ENCODE measurements around the gene TXNDC2. TPM values are rescaled to one million over a fixed set of nuclear protein-coding genes. Genes with fewer than 3 reads are reported as not detected.

Gene TXNDC2
- total RNA-seq, 1 donor from 2014 or later, result 0.07 TPM

DNA sequence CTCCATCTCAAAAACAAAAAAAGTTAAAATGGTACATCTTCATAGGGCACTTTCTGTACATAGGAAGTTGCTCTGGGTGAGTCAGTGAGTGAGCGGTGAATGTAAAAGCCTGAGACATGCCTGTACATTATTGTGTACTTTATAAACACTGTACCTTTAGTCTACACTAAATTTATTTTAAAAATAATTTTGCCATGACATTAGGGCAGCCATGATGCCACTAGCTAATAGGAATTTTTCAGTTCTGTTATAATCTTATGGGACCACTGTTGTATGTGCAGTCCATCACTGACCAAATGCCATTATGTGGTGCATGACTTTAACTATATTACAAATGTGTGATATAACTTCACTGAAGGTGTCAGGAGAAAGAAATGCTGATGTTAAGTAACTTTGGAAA is 11.0 kb upstream of the TXNDC2 start:
- DNase-seq (ENCODE audit: low read depth), result no peak
- H3K4me1 Mint-ChIP-seq (ENCODE audit: low read depth, unreplicated experiment), result peaks cover 23% of the 10 kb centered on the region
- no peak overlapping the region for H3K4me3 Mint-ChIP-seq (ENCODE audit: unreplicated experiment)
- H3K27me3 ChIP-seq (ENCODE audit: insufficient read depth, low read length), result no peaks in the 10 kb centered on the region
- FAIRE-seq, result no peak
- H3K9me3 ChIP-seq (ENCODE audit: insufficient read depth, low read depth, low read length), result no peaks in the 10 kb centered on the region
- no peaks in the 10 kb centered on the region for H4K20me1 ChIP-seq (ENCODE audit: insufficient read depth, low read length)
- no peak for TF ChIP-seq EZH2 (IDR thresholded peaks at IDR 0.05; ENCODE audit: insufficient read depth, low read length)
- TF ChIP-seq, protein P1, sequence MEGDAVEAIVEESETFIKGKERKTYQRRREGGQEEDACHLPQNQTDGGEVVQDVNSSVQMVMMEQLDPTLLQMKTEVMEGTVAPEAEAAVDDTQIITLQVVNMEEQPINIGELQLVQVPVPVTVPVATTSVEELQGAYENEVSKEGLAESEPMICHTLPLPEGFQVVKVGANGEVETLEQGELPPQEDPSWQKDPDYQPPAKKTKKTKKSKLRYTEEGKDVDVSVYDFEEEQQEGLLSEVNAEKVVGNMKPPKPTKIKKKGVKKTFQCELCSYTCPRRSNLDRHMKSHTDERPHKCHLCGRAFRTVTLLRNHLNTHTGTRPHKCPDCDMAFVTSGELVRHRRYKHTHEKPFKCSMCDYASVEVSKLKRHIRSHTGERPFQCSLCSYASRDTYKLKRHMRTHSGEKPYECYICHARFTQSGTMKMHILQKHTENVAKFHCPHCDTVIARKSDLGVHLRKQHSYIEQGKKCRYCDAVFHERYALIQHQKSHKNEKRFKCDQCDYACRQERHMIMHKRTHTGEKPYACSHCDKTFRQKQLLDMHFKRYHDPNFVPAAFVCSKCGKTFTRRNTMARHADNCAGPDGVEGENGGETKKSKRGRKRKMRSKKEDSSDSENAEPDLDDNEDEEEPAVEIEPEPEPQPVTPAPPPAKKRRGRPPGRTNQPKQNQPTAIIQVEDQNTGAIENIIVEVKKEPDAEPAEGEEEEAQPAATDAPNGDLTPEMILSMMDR (IDR thresholded peaks at IDR 0.05; ENCODE audit: insufficient read depth, low read depth, low read length), result no peak
- no peaks in the 10 kb centered on the region for H3K36me3 ChIP-seq (ENCODE audit: insufficient read depth, low read length)
- H3K36me3 Mint-ChIP-seq (ENCODE audit: low read depth, unreplicated experiment), result no peaks in the 10 kb centered on the region
- H3K4me2 ChIP-seq (ENCODE audit: low read length), result no peak overlapping the region
- H3K9me3 Mint-ChIP-seq (ENCODE audit: unreplicated experiment), result no peaks in the 10 kb centered on the region
- no peak overlapping the region for H3K27ac Mint-ChIP-seq (ENCODE audit: unreplicated experiment)
- no peak overlapping the region for H3K4me3 ChIP-seq (ENCODE audit: insufficient read depth, low read depth, low read length)
- H3K27ac ChIP-seq (ENCODE audit: low read depth, low read length), result no peak overlapping the region
- no peaks in the 10 kb centered on the region for H3K27me3 Mint-ChIP-seq (ENCODE audit: low read depth, unreplicated experiment)
- H3K79me2 ChIP-seq (ENCODE audit: insufficient read depth, low read length), result no peaks in the 10 kb centered on the region
- H3K9ac ChIP-seq (ENCODE audit: low read length), result no peak overlapping the region
- no peak overlapping the region for H2AFZ ChIP-seq (ENCODE audit: low read depth, low read length)
- peaks cover 26% of the 10 kb centered on the region for H3K4me1 ChIP-seq (ENCODE audit: insufficient read depth, low read length)

DNA sequence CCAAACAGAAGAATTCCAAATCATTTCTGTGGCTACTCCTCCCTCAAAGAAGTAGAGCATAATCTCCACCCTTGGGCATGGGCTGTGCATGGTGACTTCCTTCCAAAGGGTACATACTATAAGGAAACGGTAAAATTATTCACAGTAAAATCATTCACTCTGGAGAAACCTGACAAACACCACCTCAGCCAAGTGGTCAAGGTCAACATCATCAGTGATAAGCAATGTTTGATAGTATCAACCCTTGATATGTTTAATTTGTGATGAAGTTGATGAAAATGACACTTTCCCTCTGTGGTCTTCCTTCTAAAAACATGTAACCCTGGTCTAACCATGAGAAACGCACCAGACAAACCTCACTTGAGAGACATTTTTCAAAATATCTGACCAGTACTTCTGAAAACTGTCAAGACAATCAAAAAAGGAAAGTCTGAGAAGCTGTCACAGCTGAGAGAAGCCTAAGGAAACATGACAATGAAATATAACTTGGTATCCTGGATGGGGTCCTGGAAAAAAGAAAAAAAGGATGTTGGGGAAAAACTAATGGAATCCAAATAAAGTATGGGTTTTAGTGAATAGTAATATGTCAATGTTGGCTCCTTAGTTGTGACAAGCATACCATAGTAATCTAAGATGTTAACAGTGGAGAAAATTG is 9.4 kb upstream of the TXNDC2 start:
- H3K4me1 ChIP-seq (ENCODE audit: insufficient read depth, low read length), result peaks cover 15% of the 10 kb centered on the region
- TF ChIP-seq EZH2 (IDR thresholded peaks at IDR 0.05; ENCODE audit: insufficient read depth, low read length), result no peak
- TF ChIP-seq, protein P1 (IDR thresholded peaks at IDR 0.05; ENCODE audit: insufficient read depth, low read depth, low read length), result no peak
- peaks cover 14% of the 10 kb centered on the region for H3K4me1 Mint-ChIP-seq (ENCODE audit: low read depth, unreplicated experiment)
- H3K4me3 Mint-ChIP-seq (ENCODE audit: unreplicated experiment), result no peak overlapping the region
- no peaks in the 10 kb centered on the region for H3K79me2 ChIP-seq (ENCODE audit: insufficient read depth, low read length)
- no peaks in the 10 kb centered on the region for H3K9me3 ChIP-seq (ENCODE audit: insufficient read depth, low read depth, low read length)
- H3K27me3 ChIP-seq (ENCODE audit: insufficient read depth, low read length), result no peaks in the 10 kb centered on the region
- H2AFZ ChIP-seq (ENCODE audit: low read depth, low read length), result no peak overlapping the region
- no peaks in the 10 kb centered on the region for H4K20me1 ChIP-seq (ENCODE audit: insufficient read depth, low read length)
- H3K27me3 Mint-ChIP-seq (ENCODE audit: low read depth, unreplicated experiment), result no peaks in the 10 kb centered on the region
- H3K27ac ChIP-seq (ENCODE audit: low read depth, low read length), result peak overlapping the region; percentile 83
- peak overlapping the region; percentile 48 for H3K4me3 ChIP-seq (ENCODE audit: insufficient read depth, low read depth, low read length)
- FAIRE-seq, result no peak
- H3K27ac Mint-ChIP-seq (ENCODE audit: unreplicated experiment), result peak overlapping the region; percentile 93
- no peak for DNase-seq (ENCODE audit: low read depth)
- H3K36me3 Mint-ChIP-seq (ENCODE audit: low read depth, unreplicated experiment), result no peaks in the 10 kb centered on the region
- H3K36me3 ChIP-seq (ENCODE audit: insufficient read depth, low read length), result no peaks in the 10 kb centered on the region
- H3K9me3 Mint-ChIP-seq (ENCODE audit: unreplicated experiment), result no peaks in the 10 kb centered on the region
- peak overlapping the region; percentile 72 for H3K9ac ChIP-seq (ENCODE audit: low read length)
- peak overlapping the region; percentile 84 for H3K4me2 ChIP-seq (ENCODE audit: low read length)

Data from astrocyte (in vitro differentiated cells and primary cell).